AG09309 (cell line): Measurements from ENCODE around the gene TNRC6A.

Source experiments
- DNase-seq: peaks from one replicate; pipeline ENCODE4 v3.0.0-alpha.2; 2010; ENCODE audit warnings: low read depth
- H3K4me3 ChIP-seq: 2 replicates; pipeline ENCODE4 v1.5.1; 2011; ENCODE audit warnings: mild to moderate bottlenecking, low read depth, low read length, moderate library complexity; ENCODE audit not compliant: control insufficient read depth
- CTCF ChIP-seq: IDR thresholded peaks from 2 replicates; pipeline ENCODE4 v1.5.1; 2011; ENCODE audit warnings: mild to moderate bottlenecking, low read depth, low read length, inconsistent platforms; ENCODE audit not compliant: insufficient read depth, control insufficient read depth; ENCODE audit errors: missing control alignments

Gene TNRC6A

GRCh38 chr16:24815021-24815420 lies 85.6 kb downstream of the TNRC6A start:
- no peak for DNase-seq
- H3K4me3 ChIP-seq = no peak overlapping the region
- no peak for TF ChIP-seq CTCF

DNA sequence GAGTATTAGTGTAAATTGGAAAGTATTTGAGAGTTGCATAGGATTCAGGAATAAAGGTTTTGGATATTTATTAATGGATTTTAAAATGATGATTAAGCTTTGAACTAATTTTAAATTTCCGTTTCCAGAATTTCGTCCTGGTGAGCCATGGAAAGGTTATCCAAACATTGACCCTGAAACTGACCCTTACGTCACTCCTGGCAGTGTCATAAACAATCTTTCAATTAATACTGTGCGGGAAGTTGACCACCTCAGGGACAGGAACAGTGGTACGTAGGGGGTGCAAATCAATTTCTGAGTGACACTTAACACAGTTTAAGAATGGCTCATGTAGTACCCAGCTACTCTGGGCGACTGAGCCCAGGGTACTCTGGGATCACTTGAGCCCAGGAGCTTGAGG lies 87.2 kb downstream of the TNRC6A start:
- DNase-seq = no peak
- no peak overlapping the region for H3K4me3 ChIP-seq
- no peak for TF ChIP-seq CTCF

- TF ChIP-seq CTCF = no peak
- DNase-seq = no peak
- no peak overlapping the region for H3K4me3 ChIP-seq
These were observed 90.1 kb downstream of the TNRC6A start for GRCh38 chr16:24819462-24820040.

DNA sequence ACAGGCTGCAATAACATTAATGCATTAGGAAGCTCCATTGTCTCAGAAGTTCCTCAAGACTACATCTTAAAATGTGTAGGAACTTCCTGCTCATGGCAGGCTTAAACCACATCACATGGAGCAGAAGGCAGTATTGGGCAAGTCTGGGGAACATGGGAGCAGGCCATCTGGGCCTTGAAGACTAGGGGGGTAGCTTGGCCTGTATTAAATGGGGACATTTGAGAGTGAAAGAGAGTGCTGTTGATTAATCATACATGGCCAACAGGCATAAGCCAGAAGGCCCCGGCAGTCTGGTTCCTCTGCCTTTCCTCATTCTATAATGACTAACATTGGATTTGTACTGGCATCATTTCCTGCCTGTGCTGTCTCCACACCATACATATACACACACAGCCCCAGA lies 91.1 kb downstream of the TNRC6A start:
- no peak for DNase-seq
- TF ChIP-seq CTCF = no peak
- H3K4me3 ChIP-seq = no peak overlapping the region

DNA sequence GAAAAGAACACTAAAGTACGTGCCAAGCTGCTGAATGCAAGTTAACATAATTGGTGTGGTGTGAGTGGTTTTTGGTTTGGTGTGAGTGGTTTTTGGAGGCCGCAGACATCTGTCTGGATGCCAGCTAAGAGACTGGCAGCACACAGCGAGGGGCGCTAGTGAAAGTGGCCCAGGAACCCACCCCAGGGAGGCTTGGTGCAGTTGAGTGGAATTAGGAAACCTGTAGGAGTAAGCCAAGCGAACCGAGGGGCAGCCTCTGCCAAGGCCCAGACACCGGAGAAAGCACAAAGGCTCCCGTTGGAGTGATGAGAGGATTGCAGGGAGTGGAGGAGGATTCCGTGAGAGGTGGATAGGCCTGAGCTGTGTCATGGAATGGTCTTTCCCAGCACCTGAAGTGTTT lies 91.7 kb downstream of the TNRC6A start:
- H3K4me3 ChIP-seq = no peak overlapping the region
- TF ChIP-seq CTCF = no peak
- no peak for DNase-seq

DNA sequence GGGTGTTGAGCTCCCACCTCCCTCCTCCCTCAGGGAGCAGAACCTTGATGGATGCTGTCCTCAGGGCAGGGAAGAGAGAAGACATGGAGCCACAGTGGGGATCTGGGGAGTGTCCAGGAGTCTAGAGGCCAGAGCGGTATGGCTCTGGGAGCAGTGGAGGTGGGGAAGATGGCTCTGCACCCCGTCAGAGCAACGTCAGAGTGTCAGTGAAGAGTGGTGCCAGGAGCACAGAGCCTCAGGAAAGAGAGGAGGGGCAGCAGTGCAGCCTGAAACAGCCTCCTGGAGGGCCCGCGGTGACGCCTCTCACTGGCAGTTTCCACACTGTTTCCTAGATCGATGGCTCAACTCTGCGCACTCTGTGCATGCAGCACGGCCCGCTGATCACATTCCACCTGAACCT lies 93.1 kb downstream of the TNRC6A start:
- no peak for TF ChIP-seq CTCF
- DNase-seq = no peak
- H3K4me3 ChIP-seq = no peak overlapping the region

DNA sequence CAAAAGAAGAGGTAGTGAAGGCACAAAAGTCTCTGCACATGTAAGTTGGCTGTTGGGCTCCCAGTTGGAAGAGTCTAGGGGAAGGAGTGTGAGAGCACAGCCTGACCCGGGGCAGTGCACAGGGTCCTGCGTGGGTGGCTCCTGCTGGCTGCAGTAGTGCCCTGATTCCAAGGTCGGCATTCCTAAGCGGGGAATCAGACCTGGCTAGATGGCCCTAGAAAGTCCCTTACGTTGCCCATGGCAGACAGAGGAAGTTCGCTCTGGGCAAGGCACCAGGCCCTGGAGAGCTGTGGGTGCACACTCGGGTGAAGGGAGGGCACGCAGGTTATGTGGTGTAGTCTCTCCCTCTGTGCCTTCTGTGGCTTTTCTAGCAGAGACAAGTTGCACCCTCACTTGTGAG lies 93.5 kb downstream of the TNRC6A start:
- TF ChIP-seq CTCF = no peak
- no peak overlapping the region for H3K4me3 ChIP-seq
- DNase-seq = no peak
